Measurements from ENCODE around the gene ATG4A. TPM values are rescaled to one million over a fixed set of nuclear protein-coding genes. Genes with fewer than 3 reads are reported as not detected.

ATG4A gene
- total RNA-seq, 1 experiment from 2014 or later: 8.4 TPM

DNA sequence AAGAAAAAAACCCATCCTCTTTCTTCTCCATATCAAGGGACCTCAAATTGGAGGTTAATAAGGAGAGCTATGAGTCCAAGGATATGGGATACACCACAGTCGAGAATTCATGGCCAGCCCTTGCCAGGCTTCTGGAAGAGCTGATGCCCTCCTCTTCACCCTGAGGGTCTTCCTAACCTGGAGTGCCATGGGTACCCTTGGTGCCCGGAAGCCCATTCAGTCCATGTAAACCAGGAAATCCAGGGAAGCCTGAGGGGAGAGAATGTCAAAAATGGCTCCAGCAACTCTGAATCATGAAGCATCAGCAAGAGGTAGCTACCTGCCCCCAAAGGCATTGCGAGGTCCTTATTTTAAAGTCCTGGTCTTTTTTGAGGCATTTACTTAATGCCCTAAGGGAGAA, 78.2 kb downstream of the ATG4A start:
- H3K4me3 ChIP-seq (ENCODE audit: insufficient read depth, low read depth, low read length): no peak overlapping the region
- DNase-seq: no peak
- peaks cover 2% of the 10 kb centered on the region for H3K36me3 ChIP-seq (replicated peaks; ENCODE audit: control insufficient read depth, insufficient read depth, low read length)
- H3K27me3 ChIP-seq (ENCODE audit: control insufficient read depth, insufficient read depth, low read length): no peaks in the 10 kb centered on the region

DNA sequence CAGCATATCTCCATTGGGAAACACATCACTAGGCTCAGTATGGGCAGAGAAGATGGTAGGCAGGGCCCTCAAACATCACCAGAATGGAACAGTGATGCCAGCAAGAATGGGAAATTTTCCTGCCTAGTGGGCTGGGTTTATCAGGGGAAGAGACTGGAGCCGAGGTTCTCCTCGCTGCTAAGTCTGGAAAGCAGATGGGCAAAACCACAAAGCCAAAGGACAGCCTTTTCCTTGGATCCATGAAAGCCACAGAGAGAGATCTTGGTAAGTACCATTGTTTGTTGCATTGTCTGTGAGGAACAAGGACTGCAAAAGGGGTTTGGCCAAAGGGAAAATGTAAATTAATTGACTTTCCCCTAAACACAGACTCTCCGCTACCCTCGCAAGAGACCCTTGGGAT, 80.1 kb downstream of the ATG4A start:
- H3K4me3 ChIP-seq (ENCODE audit: insufficient read depth, low read depth, low read length): no peak overlapping the region
- no peak for DNase-seq
- peaks cover 2% of the 10 kb centered on the region for H3K36me3 ChIP-seq (replicated peaks; ENCODE audit: control insufficient read depth, insufficient read depth, low read length)
- no peaks in the 10 kb centered on the region for H3K27me3 ChIP-seq (ENCODE audit: control insufficient read depth, insufficient read depth, low read length)

DNA sequence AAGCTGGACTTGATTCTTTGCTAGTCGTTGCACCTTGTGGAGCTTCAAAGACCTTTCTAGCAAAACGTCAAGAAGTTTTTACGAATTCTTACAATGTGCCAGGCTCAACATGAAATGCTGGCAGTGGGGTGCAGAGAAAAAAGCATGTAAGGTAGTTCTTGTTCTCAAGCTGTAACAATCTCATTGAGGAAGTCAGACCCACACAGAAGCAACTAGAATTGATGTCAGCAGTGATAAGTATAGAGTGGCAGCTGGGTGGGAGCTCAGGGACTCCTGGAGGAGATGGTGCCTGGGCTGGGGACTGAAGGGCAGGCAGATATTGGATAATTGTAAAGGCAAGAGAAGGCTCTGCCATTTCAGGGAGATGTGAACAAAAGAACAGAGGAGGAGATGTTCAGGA, 82.3 kb downstream of the ATG4A start:
- H3K36me3 ChIP-seq (replicated peaks; ENCODE audit: control insufficient read depth, insufficient read depth, low read length): peaks cover 2% of the 10 kb centered on the region
- no peak for DNase-seq
- no peak overlapping the region for H3K4me3 ChIP-seq (ENCODE audit: insufficient read depth, low read depth, low read length)
- H3K27me3 ChIP-seq (ENCODE audit: control insufficient read depth, insufficient read depth, low read length): no peaks in the 10 kb centered on the region

DNA sequence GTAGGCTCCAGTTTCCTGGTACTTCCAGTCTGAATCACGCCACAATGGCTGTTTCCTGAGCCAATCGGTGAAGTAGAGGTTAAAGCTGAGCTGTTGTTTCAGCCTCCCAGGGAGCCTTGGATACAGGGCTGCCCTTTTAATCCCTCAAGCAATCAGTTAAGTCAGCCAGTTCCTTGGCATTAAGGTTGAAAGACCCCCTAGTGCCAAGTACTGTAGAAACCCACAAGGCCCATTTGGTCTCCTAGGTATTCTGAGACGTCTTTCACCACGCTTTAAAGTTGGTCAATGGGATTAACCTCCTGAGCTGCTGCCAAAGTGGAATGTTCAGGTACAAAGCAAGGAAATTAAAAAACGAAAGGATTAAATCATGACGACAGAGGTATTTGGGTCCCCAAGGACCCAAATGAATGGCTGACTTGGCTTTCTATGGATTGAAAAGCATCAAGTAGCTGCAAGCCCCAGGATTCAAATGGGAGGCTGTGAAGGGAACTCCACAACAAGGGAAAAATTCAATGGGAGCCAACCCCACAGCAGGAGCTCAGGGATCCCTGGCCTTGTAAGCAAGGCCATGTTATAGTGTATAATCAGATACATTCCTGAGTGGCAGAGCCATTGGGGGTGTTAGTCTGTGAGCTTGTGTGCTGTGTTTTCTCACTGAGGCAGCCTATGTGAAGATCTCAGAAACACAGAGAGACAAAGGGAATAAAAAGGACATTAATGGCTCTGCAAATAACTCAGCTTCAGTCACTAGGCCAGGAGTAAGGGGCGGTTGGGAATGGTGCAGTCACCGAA, 86.0 kb downstream of the ATG4A start:
- H3K36me3 ChIP-seq (replicated peaks; ENCODE audit: control insufficient read depth, insufficient read depth, low read length): no peaks in the 10 kb centered on the region
- peak; percentile 46 for DNase-seq
- no peaks in the 10 kb centered on the region for H3K27me3 ChIP-seq (ENCODE audit: control insufficient read depth, insufficient read depth, low read length)
- no peak overlapping the region for H3K4me3 ChIP-seq (ENCODE audit: insufficient read depth, low read depth, low read length)

DNA sequence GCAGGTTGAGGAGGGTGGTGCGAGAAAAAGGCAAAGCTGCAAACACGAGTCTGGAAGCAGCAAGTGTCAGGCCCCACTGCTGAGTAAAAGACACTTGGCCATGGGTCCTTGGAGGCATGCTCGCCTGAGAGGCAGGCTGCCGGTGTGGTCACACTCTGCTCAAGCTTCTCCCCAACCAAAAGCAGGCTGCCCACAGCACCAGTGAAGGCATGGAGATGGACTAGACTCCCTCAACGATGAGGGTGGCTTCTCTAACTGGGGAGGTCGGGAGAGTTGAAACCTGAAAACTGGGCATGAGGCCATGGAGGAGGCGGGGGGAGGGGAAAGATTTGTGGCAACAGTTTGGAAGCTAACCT, 86.5 kb downstream of the ATG4A start:
- Histone ChIP-seq H3K4me3 (ENCODE audit: insufficient read depth, low read depth, low read length) (no peak overlapping the region), H3K36me3 (replicated peaks; ENCODE audit: control insufficient read depth, insufficient read depth, low read length) (no peaks in the 10 kb centered on the region), H3K27me3 (ENCODE audit: control insufficient read depth, insufficient read depth, low read length) (no peaks in the 10 kb centered on the region)
- no peak for DNase-seq

DNA sequence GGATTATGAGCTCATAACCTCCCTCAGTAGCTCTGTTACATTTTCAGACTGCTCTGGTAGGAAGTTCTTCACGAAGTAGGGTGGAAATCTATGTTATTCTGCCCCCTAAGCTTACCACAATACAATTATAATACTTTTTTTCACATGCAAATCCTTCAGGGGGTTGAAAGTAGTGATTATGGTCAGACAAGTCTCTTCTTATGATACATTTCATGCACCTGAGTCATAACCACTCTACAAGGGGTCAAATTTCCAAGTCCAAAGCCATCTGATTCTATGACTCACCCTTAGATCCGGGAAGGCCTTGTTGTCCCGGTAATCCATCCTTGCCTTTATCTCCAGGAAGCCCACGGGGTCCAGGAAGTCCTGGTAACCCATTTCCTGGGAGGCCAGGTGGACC, 95.2 kb downstream of the ATG4A start:
- H3K4me3 ChIP-seq (ENCODE audit: insufficient read depth, low read depth, low read length): no peak overlapping the region
- no peaks in the 10 kb centered on the region for H3K27me3 ChIP-seq (ENCODE audit: control insufficient read depth, insufficient read depth, low read length)
- DNase-seq: no peak
- no peaks in the 10 kb centered on the region for H3K36me3 ChIP-seq (replicated peaks; ENCODE audit: control insufficient read depth, insufficient read depth, low read length)

DNA sequence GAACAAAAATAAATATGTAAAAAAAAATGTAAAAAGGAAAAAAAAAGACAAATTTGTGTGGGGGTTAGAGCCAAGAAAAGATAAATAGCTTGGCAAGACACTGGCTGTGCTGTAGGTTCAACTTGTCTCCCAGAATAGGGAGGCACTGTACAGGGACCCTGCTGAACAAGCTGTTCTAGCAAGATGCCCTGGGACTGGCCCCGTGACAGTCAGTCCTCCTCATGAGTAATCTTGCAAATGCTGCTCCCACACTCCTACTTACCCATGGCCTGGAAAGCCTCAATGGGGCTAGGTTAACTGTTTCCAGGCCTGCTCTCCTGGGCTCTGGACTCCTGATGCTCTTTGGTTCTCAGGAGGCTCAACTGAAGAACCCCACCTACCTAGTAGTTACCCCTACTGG, 106.8 kb downstream of the ATG4A start:
- Histone ChIP-seq H3K27me3 (ENCODE audit: control insufficient read depth, insufficient read depth, low read length) (no peaks in the 10 kb centered on the region), H3K36me3 (replicated peaks; ENCODE audit: control insufficient read depth, insufficient read depth, low read length) (no peaks in the 10 kb centered on the region), H3K4me3 (ENCODE audit: insufficient read depth, low read depth, low read length) (no peak overlapping the region)
- DNase-seq: no peak

DNA sequence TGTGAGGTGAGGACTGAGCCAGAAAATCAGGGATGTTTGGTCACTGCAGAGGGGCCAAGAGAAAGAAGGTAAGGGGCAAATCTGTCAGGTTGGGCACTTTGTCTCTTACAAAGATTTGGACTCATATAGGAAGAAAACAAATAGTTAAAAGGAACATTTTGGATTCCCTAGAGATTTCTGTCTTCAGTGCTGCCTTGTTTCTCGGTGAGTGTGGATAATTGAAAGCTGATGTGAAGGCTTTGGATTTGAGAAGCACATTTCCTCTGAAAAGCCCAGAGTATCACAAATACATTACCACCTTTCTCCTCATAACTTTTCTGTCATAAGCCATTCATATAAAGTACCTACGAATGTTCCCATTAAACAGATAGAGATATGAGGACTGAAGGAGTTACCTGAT, 107.5 kb downstream of the ATG4A start:
- Histone ChIP-seq H3K27me3 (ENCODE audit: control insufficient read depth, insufficient read depth, low read length) (no peaks in the 10 kb centered on the region), H3K36me3 (replicated peaks; ENCODE audit: control insufficient read depth, insufficient read depth, low read length) (no peaks in the 10 kb centered on the region), H3K4me3 (ENCODE audit: insufficient read depth, low read depth, low read length) (no peak overlapping the region)
- no peak for DNase-seq

DNA sequence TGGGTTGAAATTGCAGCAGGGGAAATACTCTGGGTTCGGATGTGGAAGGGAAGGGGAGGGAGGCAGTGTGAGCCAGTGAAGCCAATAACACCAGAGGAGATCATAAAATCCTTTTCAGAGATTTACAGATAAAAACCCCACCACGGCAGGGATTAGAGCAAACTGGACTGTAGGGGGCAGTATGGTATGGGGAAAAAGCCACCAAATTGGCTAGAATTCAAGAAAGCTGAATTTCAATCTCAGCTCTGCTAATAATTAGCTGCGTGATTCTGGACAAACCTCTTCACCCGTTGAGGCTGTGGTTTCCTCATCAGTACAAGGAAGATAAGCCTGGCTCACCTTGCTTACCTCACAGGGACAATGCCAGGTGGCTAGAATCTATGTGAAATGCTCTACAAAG, 108.1 kb downstream of the ATG4A start:
- Histone ChIP-seq H3K36me3 (replicated peaks; ENCODE audit: control insufficient read depth, insufficient read depth, low read length) (no peaks in the 10 kb centered on the region), H3K27me3 (ENCODE audit: control insufficient read depth, insufficient read depth, low read length) (no peaks in the 10 kb centered on the region), H3K4me3 (ENCODE audit: insufficient read depth, low read depth, low read length) (no peak overlapping the region)
- DNase-seq: peak; percentile 39

DNA sequence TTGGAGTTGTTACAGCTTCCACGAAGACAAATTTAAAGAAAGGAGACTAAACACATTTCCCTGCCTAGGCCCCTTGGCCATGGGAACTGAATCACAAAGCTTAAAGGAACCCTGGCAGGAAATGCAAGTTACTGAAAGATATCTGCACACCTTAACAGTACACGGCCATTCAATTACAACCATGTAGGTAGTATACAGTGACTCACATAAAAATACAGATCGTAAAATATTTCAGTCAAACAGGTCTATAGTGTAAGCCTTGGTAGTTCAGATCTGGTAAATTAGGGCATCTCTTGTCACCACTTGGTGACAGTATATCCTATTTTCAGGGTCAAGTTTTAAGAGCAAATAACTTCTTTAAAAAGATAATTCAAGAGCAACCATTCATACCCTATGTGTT, 112.0 kb downstream of the ATG4A start:
- Histone ChIP-seq H3K36me3 (replicated peaks; ENCODE audit: control insufficient read depth, insufficient read depth, low read length) (no peaks in the 10 kb centered on the region), H3K4me3 (ENCODE audit: insufficient read depth, low read depth, low read length) (no peak overlapping the region), H3K27me3 (ENCODE audit: control insufficient read depth, insufficient read depth, low read length) (no peaks in the 10 kb centered on the region)
- no peak for DNase-seq

Other genes with a start within 250 kb of the ATG4A start
- 0.85 TPM in 1 of 2 replicates, not detected in the other for gene TEX13B, start 109.4 kb upstream of the ATG4A start, total RNA-seq (2014; rRNA removed; shearing (Covaris generic))
- gene VSIG1, start 46.7 kb upstream of the ATG4A start, total RNA-seq (2014; rRNA removed; shearing (Covaris generic)): 3.0 and 4.1 TPM in 2 replicates
- gene PSMD10, start 236 bp upstream of the ATG4A start, total RNA-seq (2014; rRNA removed; shearing (Covaris generic)): 99.0 and 110 TPM in 2 replicates